ENCODE data around the gene L3MBTL4. TPM values are rescaled to one million over a fixed set of nuclear protein-coding genes. Genes with fewer than 3 reads are reported as not detected.
A peak's percentile ranks its signal among the peaks of the same experiment; 100 is the strongest.

Gene L3MBTL4
- total and polyA plus RNA-seq, 10 of the 15 experiments (the other 5 are each of a cell fraction or from before 2014, with no cell fraction given): 1.3 to 8.7 (median 3.8) TPM

DNA sequence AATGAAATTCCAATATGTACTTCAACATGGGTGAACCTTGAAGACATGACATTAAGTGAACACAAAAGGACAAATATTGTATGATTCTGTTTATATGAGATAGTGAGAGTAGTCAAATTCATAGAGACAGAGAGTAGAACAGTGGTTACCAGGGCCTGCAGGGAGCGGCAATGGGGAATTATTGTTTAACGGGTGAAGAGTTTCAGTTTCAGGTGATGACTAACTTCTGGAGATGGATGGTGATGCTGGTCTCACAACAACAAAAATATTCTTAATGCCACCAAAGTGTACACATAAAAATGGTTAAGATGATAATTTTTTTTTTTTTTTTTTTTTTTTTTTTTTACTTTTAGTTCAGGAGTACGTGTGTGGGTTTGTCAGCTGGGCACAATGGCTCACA lies 410.0 kb downstream of the L3MBTL4 start (continued):
- TF ChIP-seq, protein P1, sequence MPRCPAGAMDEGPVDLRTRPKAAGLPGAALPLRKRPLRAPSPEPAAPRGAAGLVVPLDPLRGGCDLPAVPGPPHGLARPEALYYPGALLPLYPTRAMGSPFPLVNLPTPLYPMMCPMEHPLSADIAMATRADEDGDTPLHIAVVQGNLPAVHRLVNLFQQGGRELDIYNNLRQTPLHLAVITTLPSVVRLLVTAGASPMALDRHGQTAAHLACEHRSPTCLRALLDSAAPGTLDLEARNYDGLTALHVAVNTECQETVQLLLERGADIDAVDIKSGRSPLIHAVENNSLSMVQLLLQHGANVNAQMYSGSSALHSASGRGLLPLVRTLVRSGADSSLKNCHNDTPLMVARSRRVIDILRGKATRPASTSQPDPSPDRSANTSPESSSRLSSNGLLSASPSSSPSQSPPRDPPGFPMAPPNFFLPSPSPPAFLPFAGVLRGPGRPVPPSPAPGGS (IDR thresholded peaks at IDR 0.05; ENCODE audit: borderline replicate concordance, insufficient read depth, low read depth, low read length, poor library complexity, severe bottlenecking): peak; percentile 95
- TF ChIP-seq MTA3 (IDR thresholded peaks at IDR 0.05; ENCODE audit: borderline replicate concordance, low read length) (peak; percentile 69; the same call in 1 of the 2 replicates), MEF2B (IDR thresholded peaks at IDR 0.05; ENCODE audit: partially characterized antibody, poor library complexity, severe bottlenecking) (peak; percentile 90), SMAD1 (IDR thresholded peaks at IDR 0.05; ENCODE audit: low read depth, partially characterized antibody) (no peak), BCL11A (IDR thresholded peaks at IDR 0.05; ENCODE audit: low read depth, low read length) (peak; percentile 91), IKZF1 (conservative IDR thresholded peaks at IDR 0.05) (0 out of 2 replicates have a peak, but pooled peaks have one; percentile 50), BMI1 (IDR thresholded peaks at IDR 0.05; ENCODE audit: borderline replicate concordance) (peak; percentile 50; the same call in 1 of the 2 replicates), TAF1 (IDR thresholded peaks at IDR 0.05; ENCODE audit: borderline replicate concordance, low read depth, low read length) (no peak), FOXM1 (IDR thresholded peaks at IDR 0.05; ENCODE audit: low read depth, low read length) (peak; percentile 90), EP300 (IDR thresholded peaks at IDR 0.05; ENCODE audit: borderline replicate concordance in 1 of 2, control insufficient read depth in 1 of 2, low read depth in 2 of 2, low read length in 2 of 2) (peak; percentile 67 to 93; a peak in 3 of 4 replicates), MEF2A (IDR thresholded peaks at IDR 0.05; ENCODE audit: insufficient read depth, low read depth, low read length) (peak; percentile 84), EED (IDR thresholded peaks at IDR 0.05; ENCODE audit: low read depth) (peak; percentile 92), TCF3 (IDR thresholded peaks at IDR 0.05; ENCODE audit: borderline replicate concordance, insufficient read depth, low read depth, low read length) (0 out of 2 replicates have a peak, but pooled peaks have one; percentile 55), TCF7 (IDR thresholded peaks at IDR 0.05; ENCODE audit: borderline replicate concordance) (no peak), POU2F2 (IDR thresholded peaks at IDR 0.05; ENCODE audit: borderline replicate concordance, low read depth, low read length) (peak; percentile 76; the same call in 2 of the 3 replicates), ZNF24 (IDR thresholded peaks at IDR 0.05) (no peak), ZBED1 (IDR thresholded peaks at IDR 0.05; ENCODE audit: borderline replicate concordance) (peak; percentile 76; the same call in 1 of the 2 replicates), JUNB (IDR thresholded peaks at IDR 0.05) (peak; percentile 91)
- TF ChIP-seq, protein P2, sequence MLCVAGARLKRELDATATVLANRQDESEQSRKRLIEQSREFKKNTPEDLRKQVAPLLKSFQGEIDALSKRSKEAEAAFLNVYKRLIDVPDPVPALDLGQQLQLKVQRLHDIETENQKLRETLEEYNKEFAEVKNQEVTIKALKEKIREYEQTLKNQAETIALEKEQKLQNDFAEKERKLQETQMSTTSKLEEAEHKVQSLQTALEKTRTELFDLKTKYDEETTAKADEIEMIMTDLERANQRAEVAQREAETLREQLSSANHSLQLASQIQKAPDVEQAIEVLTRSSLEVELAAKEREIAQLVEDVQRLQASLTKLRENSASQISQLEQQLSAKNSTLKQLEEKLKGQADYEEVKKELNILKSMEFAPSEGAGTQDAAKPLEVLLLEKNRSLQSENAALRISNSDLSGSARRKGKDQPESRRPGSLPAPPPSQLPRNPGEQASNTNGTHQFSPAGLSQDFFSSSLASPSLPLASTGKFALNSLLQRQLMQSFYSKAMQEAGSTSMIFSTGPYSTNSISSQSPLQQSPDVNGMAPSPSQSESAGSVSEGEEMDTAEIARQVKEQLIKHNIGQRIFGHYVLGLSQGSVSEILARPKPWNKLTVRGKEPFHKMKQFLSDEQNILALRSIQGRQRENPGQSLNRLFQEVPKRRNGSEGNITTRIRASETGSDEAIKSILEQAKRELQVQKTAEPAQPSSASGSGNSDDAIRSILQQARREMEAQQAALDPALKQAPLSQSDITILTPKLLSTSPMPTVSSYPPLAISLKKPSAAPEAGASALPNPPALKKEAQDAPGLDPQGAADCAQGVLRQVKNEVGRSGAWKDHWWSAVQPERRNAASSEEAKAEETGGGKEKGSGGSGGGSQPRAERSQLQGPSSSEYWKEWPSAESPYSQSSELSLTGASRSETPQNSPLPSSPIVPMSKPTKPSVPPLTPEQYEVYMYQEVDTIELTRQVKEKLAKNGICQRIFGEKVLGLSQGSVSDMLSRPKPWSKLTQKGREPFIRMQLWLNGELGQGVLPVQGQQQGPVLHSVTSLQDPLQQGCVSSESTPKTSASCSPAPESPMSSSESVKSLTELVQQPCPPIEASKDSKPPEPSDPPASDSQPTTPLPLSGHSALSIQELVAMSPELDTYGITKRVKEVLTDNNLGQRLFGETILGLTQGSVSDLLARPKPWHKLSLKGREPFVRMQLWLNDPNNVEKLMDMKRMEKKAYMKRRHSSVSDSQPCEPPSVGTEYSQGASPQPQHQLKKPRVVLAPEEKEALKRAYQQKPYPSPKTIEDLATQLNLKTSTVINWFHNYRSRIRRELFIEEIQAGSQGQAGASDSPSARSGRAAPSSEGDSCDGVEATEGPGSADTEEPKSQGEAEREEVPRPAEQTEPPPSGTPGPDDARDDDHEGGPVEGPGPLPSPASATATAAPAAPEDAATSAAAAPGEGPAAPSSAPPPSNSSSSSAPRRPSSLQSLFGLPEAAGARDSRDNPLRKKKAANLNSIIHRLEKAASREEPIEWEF (IDR thresholded peaks at IDR 0.05; ENCODE audit: insufficient replicate concordance, low read depth, low read length): peak; percentile 68
- TF ChIP-seq, protein P3, sequence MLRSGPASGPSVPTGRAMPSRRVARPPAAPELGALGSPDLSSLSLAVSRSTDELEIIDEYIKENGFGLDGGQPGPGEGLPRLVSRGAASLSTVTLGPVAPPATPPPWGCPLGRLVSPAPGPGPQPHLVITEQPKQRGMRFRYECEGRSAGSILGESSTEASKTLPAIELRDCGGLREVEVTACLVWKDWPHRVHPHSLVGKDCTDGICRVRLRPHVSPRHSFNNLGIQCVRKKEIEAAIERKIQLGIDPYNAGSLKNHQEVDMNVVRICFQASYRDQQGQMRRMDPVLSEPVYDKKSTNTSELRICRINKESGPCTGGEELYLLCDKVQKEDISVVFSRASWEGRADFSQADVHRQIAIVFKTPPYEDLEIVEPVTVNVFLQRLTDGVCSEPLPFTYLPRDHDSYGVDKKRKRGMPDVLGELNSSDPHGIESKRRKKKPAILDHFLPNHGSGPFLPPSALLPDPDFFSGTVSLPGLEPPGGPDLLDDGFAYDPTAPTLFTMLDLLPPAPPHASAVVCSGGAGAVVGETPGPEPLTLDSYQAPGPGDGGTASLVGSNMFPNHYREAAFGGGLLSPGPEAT (IDR thresholded peaks at IDR 0.05; ENCODE audit: low read depth): peak; percentile 57
- TF ChIP-seq, protein P4, sequence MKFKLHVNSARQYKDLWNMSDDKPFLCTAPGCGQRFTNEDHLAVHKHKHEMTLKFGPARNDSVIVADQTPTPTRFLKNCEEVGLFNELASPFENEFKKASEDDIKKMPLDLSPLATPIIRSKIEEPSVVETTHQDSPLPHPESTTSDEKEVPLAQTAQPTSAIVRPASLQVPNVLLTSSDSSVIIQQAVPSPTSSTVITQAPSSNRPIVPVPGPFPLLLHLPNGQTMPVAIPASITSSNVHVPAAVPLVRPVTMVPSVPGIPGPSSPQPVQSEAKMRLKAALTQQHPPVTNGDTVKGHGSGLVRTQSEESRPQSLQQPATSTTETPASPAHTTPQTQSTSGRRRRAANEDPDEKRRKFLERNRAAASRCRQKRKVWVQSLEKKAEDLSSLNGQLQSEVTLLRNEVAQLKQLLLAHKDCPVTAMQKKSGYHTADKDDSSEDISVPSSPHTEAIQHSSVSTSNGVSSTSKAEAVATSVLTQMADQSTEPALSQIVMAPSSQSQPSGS (IDR thresholded peaks at IDR 0.05; ENCODE audit: low read length): peak; percentile 68; the same call in 1 of the 2 replicates
